Stimulated activated CD8-positive, alpha-beta memory T cell treated with anti-CD3 and anti-CD28 coated beads, Interleukin-4, amount 100 ng/mL, for 1 hour (primary cell): ENCODE measurements around the gene ARAP1.
A peak's percentile ranks its signal among the peaks of the same experiment; 100 is the strongest.

ENCODE experiments used
- DNase-seq, 2 donors: peaks; one replicate each; pipeline ENCODE4 v3.0.0-alpha.2; 2020; ENCODE audit warnings: low read depth in 2 of 2, low spot score in 1 of 2

The ARAP1 gene

GRCh38 chr11:72668629-72669347 is 83.4 kb downstream of the ARAP1 start:
- no peak for DNase-seq

GRCh38 chr11:72665911-72666472 is 86.2 kb downstream of the ARAP1 start:
- no peak for DNase-seq

GRCh38 chr11:72662036-72662435 is 90.2 kb downstream of the ARAP1 start:
- no peak for DNase-seq

GRCh38 chr11:72661486-72661885 is 90.7 kb downstream of the ARAP1 start:
- DNase-seq: no peak

- DNase-seq: no peak
These were observed 93.1 kb downstream of the ARAP1 start for GRCh38 chr11:72658989-72659640.

GRCh38 chr11:72657411-72658100 is 94.7 kb downstream of the ARAP1 start:
- DNase-seq: no peak

- no peak for DNase-seq
These were observed 96.2 kb downstream of the ARAP1 start for GRCh38 chr11:72655896-72656464.

- DNase-seq: no peak
These were observed 97.2 kb downstream of the ARAP1 start for GRCh38 chr11:72655014-72655413.

- DNase-seq: no peak
These were observed 98.6 kb downstream of the ARAP1 start for GRCh38 chr11:72653649-72654048.

- DNase-seq: no peak
These were observed 99.2 kb downstream of the ARAP1 start for GRCh38 chr11:72652873-72653630.

GRCh38 chr11:72652133-72652532 is 100.1 kb downstream of the ARAP1 start:
- DNase-seq: no peak

GRCh38 chr11:72649215-72649976 is 102.8 kb downstream of the ARAP1 start:
- DNase-seq: no peak

- DNase-seq: no peak
These were observed 103.6 kb downstream of the ARAP1 start for GRCh38 chr11:72648384-72649136.

- no peak for DNase-seq
These were observed 104.3 kb downstream of the ARAP1 start for GRCh38 chr11:72647882-72648281.

GRCh38 chr11:72646472-72646871 is 105.7 kb downstream of the ARAP1 start:
- DNase-seq: no peak

- DNase-seq: no peak
These were observed 106.2 kb downstream of the ARAP1 start for GRCh38 chr11:72646024-72646423.

GRCh38 chr11:72643547-72643946 is 108.7 kb downstream of the ARAP1 start:
- DNase-seq: no peak

GRCh38 chr11:72642884-72643522 is 109.2 kb downstream of the ARAP1 start:
- DNase-seq: peak; percentile 21
